NCI-H1930 (cell line): Measurements from ENCODE around the gene ADORA2B.

Source experiments
- DNase-seq, 2 experiments: peaks; one replicate each; lab custom pipeline; 2025; lab: John Stamatoyannopoulos, UW

Gene ADORA2B

GRCh38 chr17:15996322-15996721, 51.4 kb downstream of the ADORA2B start:
- DNase-seq = no peak

- no peak for DNase-seq
Measured at GRCh38 chr17:15998031-15998562, 53.2 kb downstream of the ADORA2B start.

GRCh38 chr17:15999141-15999973, 54.4 kb downstream of the ADORA2B start, which contains the start of the genes TTC19 and ZSWIM7:
Gene TTC19 (plus strand): TSS chr17:15999824. CDS start chr17:15999849, 25 bp downstream.
Gene ZSWIM7 (minus strand): TSS chr17:15999704. CDS start chr17:15999594, 110 bp downstream.
- DNase-seq = peak; percentile 95 to 97

- no peak for DNase-seq
Measured at GRCh38 chr17:15999974-16000827, 55.3 kb downstream of the ADORA2B start.

- DNase-seq = no peak
Measured at GRCh38 chr17:16001226-16001897, 56.4 kb downstream of the ADORA2B start.

- no peak for DNase-seq
Measured at GRCh38 chr17:16002708-16003260, 57.9 kb downstream of the ADORA2B start.

- no peak for DNase-seq
Measured at GRCh38 chr17:16003841-16004240, 58.9 kb downstream of the ADORA2B start.

- DNase-seq = no peak
Measured at GRCh38 chr17:16005636-16006035, 60.7 kb downstream of the ADORA2B start.

GRCh38 chr17:16007439-16007838, 62.5 kb downstream of the ADORA2B start:
- DNase-seq = no peak

GRCh38 chr17:16013943-16014407, 69.0 kb downstream of the ADORA2B start:
- no peak for DNase-seq

GRCh38 chr17:16019347-16019746, 74.4 kb downstream of the ADORA2B start:
- DNase-seq = no peak

- no peak for DNase-seq
Measured at GRCh38 chr17:16023881-16024280, 79.0 kb downstream of the ADORA2B start.

GRCh38 chr17:16025202-16025601, 80.3 kb downstream of the ADORA2B start:
- no peak for DNase-seq
